ENCODE measurements around the gene TMEM190. TPM values are rescaled to one million over a fixed set of nuclear protein-coding genes. Genes with fewer than 3 reads are reported as not detected.
"Not testable (repeated sequence)": the region's sequence is repeated elsewhere in the genome, so short reads cannot be mapped to it uniquely, and the experiment has no call there.

Gene TMEM190
- 1 to 10 TPM in 1 of 4 donors, not detected in 3; 1.1 TPM for total RNA-seq

- no peak for DNase-seq
- H3K27ac ChIP-seq: no peak within 1 kb of the TSS
- H3K27me3 ChIP-seq: peaks cover 0 to 16% of the 10 kb centered on the region in 2 donors
- no peak for TF ChIP-seq POLR2A (IDR thresholded peaks at IDR 0.05)
- no peak for TF ChIP-seq CTCF (IDR thresholded peaks at IDR 0.05)
- no peaks in the 10 kb centered on the region for H3K9me3 ChIP-seq
- intact Hi-C loops (cut with DNase I; ENCODE audit: low total_unique reads): no loop called here
- H3K4me3 ChIP-seq: no peak within 1 kb of the TSS
- H3K36me3 ChIP-seq: no peaks in the 10 kb centered on the region
- peaks cover 0 to 3% of the 10 kb centered on the region in 2 donors for H3K4me1 ChIP-seq
Measured at GRCh38 chr19:55376241-55376933, at the start of gene TMEM190. Gene TMEM190 (plus strand): TSS chr19:55376826. CDS start chr19:55376854, 28 bp downstream.

GRCh38 chr19:55328774-55329318 is 47.8 kb upstream of the TMEM190 start:
- intact Hi-C loops (cut with DNase I; ENCODE audit: low total_unique reads): not testable (repeated sequence)

DNA sequence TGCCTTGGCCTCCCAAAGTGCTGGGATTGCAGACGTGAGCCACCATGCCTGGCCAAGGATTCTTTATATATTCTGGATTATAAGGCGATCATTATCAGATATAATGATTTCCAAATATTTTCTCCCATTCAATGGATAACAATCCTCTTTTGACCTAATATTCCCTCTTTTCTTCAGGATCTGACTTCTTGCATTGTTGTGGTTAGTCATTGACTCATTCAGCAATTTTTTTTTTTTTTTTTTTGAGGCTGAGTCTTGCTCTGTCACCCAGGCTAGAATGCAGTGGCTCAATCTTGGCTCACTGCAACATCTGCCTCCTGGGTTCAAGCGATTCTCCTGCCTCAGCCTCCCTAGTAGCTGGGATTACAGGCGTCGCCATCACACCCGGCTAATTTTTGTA is 46.8 kb upstream of the TMEM190 start:
- H3K4me3 ChIP-seq; intact Hi-C loops (cut with DNase I; ENCODE audit: low total_unique reads); H3K27ac ChIP-seq; H3K4me1 ChIP-seq; H3K27me3 ChIP-seq; H3K9me3 ChIP-seq; H3K36me3 ChIP-seq; DNase-seq: not testable (repeated sequence)

More at GRCh38 chr19:55328774-55329318, 47.8 kb upstream of the TMEM190 start:
- not testable (repeated sequence) for H3K9me3 ChIP-seq, H3K27me3 ChIP-seq, H3K27ac ChIP-seq, H3K36me3 ChIP-seq, DNase-seq, H3K4me3 ChIP-seq, H3K4me1 ChIP-seq

- Histone ChIP-seq H3K27me3 (no peaks in the 10 kb centered on the region), H3K27ac (no peak overlapping the region), H3K9me3 (no peaks in the 10 kb centered on the region), H3K4me1 (no peaks in the 10 kb centered on the region), H3K36me3 (no peaks in the 10 kb centered on the region), H3K4me3 (no peak overlapping the region)
- TF ChIP-seq POLR2A (IDR thresholded peaks at IDR 0.05) (no peak), CTCF (IDR thresholded peaks at IDR 0.05) (no peak)
- intact Hi-C loops (cut with DNase I; ENCODE audit: low total_unique reads): no loop called here
- DNase-seq: no peak
Measured at GRCh38 chr19:55333870-55334269, 42.8 kb upstream of the TMEM190 start.

DNA sequence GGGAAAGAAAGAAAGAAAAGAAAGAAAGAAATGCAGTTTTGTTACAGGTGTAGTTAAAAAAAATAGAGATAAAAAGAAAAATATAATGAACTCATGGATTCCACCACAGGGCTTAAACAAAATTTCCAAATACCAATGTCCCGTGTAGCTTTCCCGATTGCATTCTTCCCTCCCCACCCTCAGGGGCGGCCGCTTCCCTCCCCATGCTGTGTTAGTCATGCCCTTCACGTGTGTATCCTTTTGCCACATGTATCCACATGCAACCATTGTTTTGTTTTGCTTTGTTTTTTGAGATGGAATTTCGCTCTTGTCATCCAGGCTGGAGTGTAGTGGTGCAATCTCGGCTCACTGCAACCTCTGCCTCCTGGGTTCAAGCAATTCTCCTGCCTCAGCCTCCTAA is 40.5 kb upstream of the TMEM190 start:
- H3K36me3 ChIP-seq: no peaks in the 10 kb centered on the region
- H3K27me3 ChIP-seq: no peaks in the 10 kb centered on the region
- H3K27ac ChIP-seq: no peak overlapping the region
- H3K9me3 ChIP-seq: no peaks in the 10 kb centered on the region
- peaks cover 0 to 11% of the 10 kb centered on the region in 2 donors for H3K4me1 ChIP-seq
- DNase-seq: no peak
- no peak overlapping the region for H3K4me3 ChIP-seq
- intact Hi-C loops (cut with DNase I; ENCODE audit: low total_unique reads): no loop called here
- no peak for TF ChIP-seq POLR2A (IDR thresholded peaks at IDR 0.05)
- no peak for TF ChIP-seq CTCF (IDR thresholded peaks at IDR 0.05)

GRCh38 chr19:55339105-55339888 is 37.3 kb upstream of the TMEM190 start, which contains the start of gene KMT5C:
Gene KMT5C (plus strand): TSS chr19:55339876. CDS start chr19:55341937, 2,061 bp downstream.
- Histone ChIP-seq H3K4me3 (peak within 1 kb of the TSS; percentile 78 to 80), H3K36me3 (no peaks in the 10 kb centered on the region), H3K27me3 (no peaks in the 10 kb centered on the region), H3K9me3 (no peaks in the 10 kb centered on the region), H3K4me1 (peaks cover 0 to 11% of the 10 kb centered on the region in 2 donors), H3K27ac (peak within 1 kb of the TSS; percentile 90 to 94)
- intact Hi-C loops (cut with DNase I; ENCODE audit: low total_unique reads): no loop called here
- peak; percentile 100 for DNase-seq
- TF ChIP-seq CTCF (IDR thresholded peaks at IDR 0.05) (peak in 3 of 4 experiments; percentile 52 to 75 (median 63)), POLR2A (IDR thresholded peaks at IDR 0.05) (peak; percentile 93 to 96)
